HG03521 (cell line): Measurements from ENCODE around the gene SMO.
"Not testable (repeated sequence)": the region's sequence is repeated elsewhere in the genome, so short reads cannot be mapped to it uniquely, and the experiment has no call there.

Experiments
- ATAC-seq: cut with Tn5 transposase; IDR thresholded peaks from one replicate; pipeline ENCODE4 v1.9.1; 2021; ENCODE audit warnings: mild to moderate bottlenecking, moderate library complexity; ENCODE audit not compliant: unreplicated experiment

The SMO gene

GRCh38 chr7:129227646-129228578 lies 39.5 kb downstream of the SMO start:
- ATAC-seq, result no peak

GRCh38 chr7:129228633-129229032 lies 40.2 kb downstream of the SMO start:
- no peak for ATAC-seq

- ATAC-seq, result no peak
Measured at GRCh38 chr7:129231666-129232065, 43.2 kb downstream of the SMO start.

- no peak for ATAC-seq
Measured at GRCh38 chr7:129238546-129238945, 50.1 kb downstream of the SMO start.

GRCh38 chr7:129240119-129240820 lies 51.8 kb downstream of the SMO start:
- ATAC-seq, result no peak

DNA sequence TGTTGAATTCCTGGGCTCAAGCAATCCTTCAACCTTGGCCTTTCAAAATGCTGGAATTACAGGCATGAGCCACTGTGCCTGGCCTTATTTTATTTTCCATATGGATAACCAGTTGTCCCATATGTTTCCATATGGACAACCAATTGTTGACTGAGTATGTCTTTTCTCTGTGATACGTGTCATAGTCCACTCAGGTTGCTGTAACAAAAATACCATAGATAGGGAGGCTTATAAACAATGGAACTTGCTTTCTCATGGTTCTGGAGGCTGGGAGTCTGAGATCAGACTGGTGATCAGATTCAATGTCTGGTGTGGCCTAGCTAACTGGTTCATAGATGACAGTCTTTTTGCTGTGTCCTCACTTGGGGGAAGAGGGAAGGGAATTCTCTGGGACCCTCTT lies 55.8 kb downstream of the SMO start:
- ATAC-seq, result no peak

GRCh38 chr7:129245533-129245932 lies 57.1 kb downstream of the SMO start:
- ATAC-seq, result no peak

DNA sequence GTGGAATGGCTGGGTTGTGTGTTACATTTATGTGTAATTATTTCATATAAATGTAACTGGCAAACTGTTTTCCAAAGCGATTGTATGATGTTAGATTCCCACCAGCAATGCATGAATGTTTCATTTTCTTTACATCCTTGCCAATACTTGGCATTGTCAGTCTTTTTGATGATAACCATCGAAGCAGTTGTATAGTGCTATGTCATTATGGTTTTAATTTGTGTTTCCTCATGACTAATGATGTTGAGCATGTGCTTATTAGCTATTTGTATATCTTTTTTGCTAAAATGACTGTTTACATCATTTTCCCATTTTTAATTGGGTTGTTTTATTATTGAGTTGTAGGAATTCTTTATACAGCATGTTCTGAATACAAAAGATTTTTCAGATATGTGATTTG lies 58.7 kb downstream of the SMO start:
- ATAC-seq, result no peak

DNA sequence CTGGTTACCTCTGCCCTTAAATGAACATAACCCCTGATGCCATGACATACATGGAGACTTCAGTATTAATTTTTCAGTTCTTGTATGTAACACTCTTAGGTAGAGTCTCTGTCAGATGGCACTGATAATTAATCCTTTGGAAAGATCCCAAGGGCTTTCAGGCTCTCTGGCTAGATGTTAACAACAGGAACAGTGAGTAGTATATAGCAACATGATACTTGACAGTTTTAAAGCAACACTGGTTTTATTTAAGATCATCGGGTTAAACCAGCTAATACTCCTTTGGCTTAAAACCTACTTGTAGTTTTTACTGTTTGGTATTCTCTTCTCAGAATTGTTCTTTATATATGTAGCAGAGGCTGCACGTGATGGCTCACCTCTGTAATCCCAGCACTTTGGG lies 63.7 kb downstream of the SMO start:
- ATAC-seq, result no peak

GRCh38 chr7:129252603-129253002 lies 64.2 kb downstream of the SMO start:
- not testable (repeated sequence) for ATAC-seq

- no peak for ATAC-seq
Measured at GRCh38 chr7:129255800-129256199, 67.4 kb downstream of the SMO start.

DNA sequence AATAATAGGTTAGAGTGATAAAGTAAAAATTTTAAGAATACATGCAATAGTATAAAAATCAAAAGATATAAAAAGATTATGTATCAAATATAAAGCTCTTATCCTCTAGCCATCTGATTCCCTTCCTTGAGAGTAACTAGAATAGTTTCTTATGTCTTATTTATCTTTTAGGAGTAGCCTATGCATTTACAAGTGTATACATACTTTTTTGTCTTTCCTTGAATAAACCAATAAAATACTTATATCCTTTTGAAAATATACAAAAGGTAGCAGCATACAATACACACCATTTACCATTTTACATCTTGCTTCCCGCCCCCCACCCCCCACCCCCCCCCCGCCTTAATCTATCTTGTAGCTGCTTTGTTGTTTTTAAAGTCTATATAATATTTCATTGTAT lies 67.8 kb downstream of the SMO start:
- ATAC-seq, result no peak

DNA sequence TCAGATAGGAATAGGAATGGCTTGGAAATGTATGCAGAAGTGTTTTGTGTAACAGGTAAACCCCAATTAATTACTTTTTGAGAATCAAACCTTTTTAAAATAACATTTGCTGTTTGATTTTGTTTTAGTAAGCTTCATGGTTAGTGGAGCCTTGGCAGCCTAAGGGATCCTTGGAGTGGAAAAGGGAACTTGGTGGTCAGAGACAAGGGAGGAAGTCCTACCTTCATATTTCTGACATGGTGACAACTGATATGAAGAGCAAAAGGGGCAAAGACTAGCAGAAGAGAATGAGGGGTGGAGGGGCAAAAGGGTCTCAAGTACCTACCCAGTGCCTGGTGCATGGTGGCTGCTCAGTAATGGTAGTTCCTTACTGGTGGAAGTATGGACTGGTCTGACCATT lies 68.7 kb downstream of the SMO start:
- ATAC-seq, result no peak

GRCh38 chr7:129258649-129259389 lies 70.4 kb downstream of the SMO start:
- ATAC-seq, result no peak

DNA sequence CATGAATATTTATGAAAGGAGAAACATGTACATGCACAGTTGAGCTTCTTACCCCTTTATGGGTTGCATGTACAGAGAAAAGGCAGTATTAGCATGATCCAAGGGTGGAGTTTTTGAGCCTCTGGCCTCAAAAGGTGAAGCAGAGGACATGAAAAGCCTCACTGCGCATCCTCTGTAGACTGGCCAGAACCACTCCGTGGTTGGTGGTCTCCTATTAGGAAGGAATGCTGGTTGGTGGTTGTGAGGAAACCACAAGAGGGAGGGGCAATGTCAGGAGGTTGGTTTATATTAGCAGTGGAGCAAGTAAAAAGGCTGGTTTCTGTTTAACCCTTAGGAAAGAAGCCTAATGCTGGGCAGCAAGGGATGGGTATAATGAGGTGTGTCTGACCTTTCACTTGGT lies 73.9 kb downstream of the SMO start:
- ATAC-seq, result no peak
